ENCODE data around the gene PATL1.

DNA sequence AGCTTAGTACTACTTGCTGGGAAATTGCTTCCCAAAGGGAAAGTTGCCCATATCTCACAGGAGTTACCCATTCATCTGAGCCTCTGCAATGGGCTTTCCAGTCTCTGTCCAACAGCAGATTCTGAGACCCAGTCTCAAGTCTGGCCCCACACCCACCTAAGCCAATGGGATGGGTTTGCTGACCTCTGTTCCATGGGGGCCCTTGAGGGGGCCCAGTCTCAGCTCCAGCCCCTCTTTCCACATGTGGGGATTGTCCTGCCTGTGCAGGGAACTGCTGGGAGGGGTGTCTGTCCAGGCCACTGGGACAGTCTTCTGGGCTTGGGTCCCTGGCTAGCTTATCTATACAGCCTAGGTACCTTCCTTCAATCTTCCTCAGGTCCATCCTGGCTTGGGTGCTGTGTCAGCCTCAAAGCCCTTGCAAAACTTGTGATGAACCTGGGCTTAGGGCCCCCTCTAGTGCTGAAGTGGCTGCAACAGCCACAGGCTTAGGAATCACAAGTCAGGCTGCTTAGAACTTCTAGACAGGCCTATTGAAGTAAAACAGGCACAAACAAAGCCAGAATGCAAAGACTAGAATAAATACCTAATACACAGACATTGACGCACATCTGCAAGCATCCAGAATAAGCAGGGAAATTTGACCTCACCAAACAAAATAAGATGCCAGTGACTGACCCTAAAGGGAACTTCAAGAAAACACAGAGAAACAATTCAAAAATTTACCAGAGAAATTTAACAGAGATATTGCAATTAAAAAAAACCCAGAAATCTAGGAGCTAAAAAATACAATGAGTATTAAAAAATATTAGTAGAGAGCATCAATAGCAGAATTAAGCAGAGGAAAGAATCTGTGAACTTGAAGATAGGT, 11.7 kb upstream of the PATL1 start:
- TF ChIP-seq, protein P1, sequence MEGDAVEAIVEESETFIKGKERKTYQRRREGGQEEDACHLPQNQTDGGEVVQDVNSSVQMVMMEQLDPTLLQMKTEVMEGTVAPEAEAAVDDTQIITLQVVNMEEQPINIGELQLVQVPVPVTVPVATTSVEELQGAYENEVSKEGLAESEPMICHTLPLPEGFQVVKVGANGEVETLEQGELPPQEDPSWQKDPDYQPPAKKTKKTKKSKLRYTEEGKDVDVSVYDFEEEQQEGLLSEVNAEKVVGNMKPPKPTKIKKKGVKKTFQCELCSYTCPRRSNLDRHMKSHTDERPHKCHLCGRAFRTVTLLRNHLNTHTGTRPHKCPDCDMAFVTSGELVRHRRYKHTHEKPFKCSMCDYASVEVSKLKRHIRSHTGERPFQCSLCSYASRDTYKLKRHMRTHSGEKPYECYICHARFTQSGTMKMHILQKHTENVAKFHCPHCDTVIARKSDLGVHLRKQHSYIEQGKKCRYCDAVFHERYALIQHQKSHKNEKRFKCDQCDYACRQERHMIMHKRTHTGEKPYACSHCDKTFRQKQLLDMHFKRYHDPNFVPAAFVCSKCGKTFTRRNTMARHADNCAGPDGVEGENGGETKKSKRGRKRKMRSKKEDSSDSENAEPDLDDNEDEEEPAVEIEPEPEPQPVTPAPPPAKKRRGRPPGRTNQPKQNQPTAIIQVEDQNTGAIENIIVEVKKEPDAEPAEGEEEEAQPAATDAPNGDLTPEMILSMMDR (IDR thresholded peaks at IDR 0.05) = peak; percentile 53 to 68 (median 57)
- no peak for TF ChIP-seq POLR2A (IDR thresholded peaks at IDR 0.05)

All from uterus (tissue), 2 donors.